T-helper 1 cell (primary cell): Measurements from ENCODE around the gene SLC16A9.

ENCODE experiments used
- DNase-seq, 5 donors: peaks; one replicate each; pipeline ENCODE4 v3.0.0-alpha.2; 2012 to 2020

The SLC16A9 gene

GRCh38 chr10:59718257-59718656 is 8.6 kb upstream of the SLC16A9 start:
- no peak for DNase-seq

- no peak for DNase-seq
Observed at GRCh38 chr10:59713196-59713821, 3.7 kb upstream of the SLC16A9 start.

GRCh38 chr10:59711871-59712494 is 2.3 kb upstream of the SLC16A9 start:
- no peak for DNase-seq

GRCh38 chr10:59708816-59709394 is 745 bp downstream of the SLC16A9 start:
- no peak for DNase-seq

GRCh38 chr10:59706851-59707797 is 2.5 kb downstream of the SLC16A9 start:
- DNase-seq, result no peak

GRCh38 chr10:59705931-59706330 is 3.7 kb downstream of the SLC16A9 start:
- DNase-seq, result no peak

- DNase-seq, result no peak
Observed at GRCh38 chr10:59704630-59705029, 5.0 kb downstream of the SLC16A9 start.

GRCh38 chr10:59702347-59702746 is 7.3 kb downstream of the SLC16A9 start:
- no peak for DNase-seq

GRCh38 chr10:59700709-59701108 is 8.9 kb downstream of the SLC16A9 start:
- no peak for DNase-seq

GRCh38 chr10:59698326-59698725 is 11.3 kb downstream of the SLC16A9 start:
- DNase-seq, result no peak

- DNase-seq, result no peak
Observed at GRCh38 chr10:59695637-59696036, 14.0 kb downstream of the SLC16A9 start.

GRCh38 chr10:59694936-59695335 is 14.7 kb downstream of the SLC16A9 start:
- no peak for DNase-seq

GRCh38 chr10:59692113-59692512 is 17.5 kb downstream of the SLC16A9 start:
- no peak for DNase-seq

GRCh38 chr10:59688921-59689351 is 20.7 kb downstream of the SLC16A9 start:
- no peak for DNase-seq

- DNase-seq, result no peak
Observed at GRCh38 chr10:59687657-59688056, 22.0 kb downstream of the SLC16A9 start.

GRCh38 chr10:59684006-59684405 is 25.6 kb downstream of the SLC16A9 start:
- DNase-seq, result no peak

GRCh38 chr10:59682986-59683937 is 26.4 kb downstream of the SLC16A9 start:
- no peak for DNase-seq

- DNase-seq, result no peak
Observed at GRCh38 chr10:59680199-59680598, 29.5 kb downstream of the SLC16A9 start.

- peak in 1 of 5 donors; percentile 67 for DNase-seq
Observed at GRCh38 chr10:59678884-59679301, 30.8 kb downstream of the SLC16A9 start.

- no peak for DNase-seq
Observed at GRCh38 chr10:59677253-59677831, 32.3 kb downstream of the SLC16A9 start.

GRCh38 chr10:59675812-59676211 is 33.8 kb downstream of the SLC16A9 start:
- DNase-seq, result no peak
